ENCODE data around the gene SCAF4. TPM values are rescaled to one million over a fixed set of nuclear protein-coding genes. Genes with fewer than 3 reads are reported as not detected.

Gene SCAF4
- total RNA-seq, 1 donor from 2014 or later = 32.7 TPM

- no peak for TF ChIP-seq CTCF (IDR thresholded peaks at IDR 0.05)
- peak overlapping the region; percentile 1 for H3K4me3 ChIP-seq
- no peaks in the 10 kb centered on the region for H3K36me3 ChIP-seq
- no peak for DNase-seq
- ATAC-seq = no peak
- intact Hi-C loops (cut with DNase I) = no loop called here
- no peak overlapping the region for H3K27ac ChIP-seq
- H3K4me1 ChIP-seq = peaks cover 40% of the 10 kb centered on the region
- no peaks in the 10 kb centered on the region for H3K27me3 ChIP-seq
- no peaks in the 10 kb centered on the region for H3K9me3 ChIP-seq
These were observed 3.0 kb downstream of the SCAF4 start for GRCh38 chr21:31728952-31729351.

- intact Hi-C loops (cut with DNase I) = no loop called here
- ATAC-seq (no peak), DNase-seq (no peak)
- no peaks in the 10 kb centered on the region for H3K9me3 ChIP-seq
- peaks cover 33% of the 10 kb centered on the region for H3K4me1 ChIP-seq
- H3K4me3 ChIP-seq = no peak overlapping the region
- no peak overlapping the region for H3K27ac ChIP-seq
- H3K36me3 ChIP-seq = no peaks in the 10 kb centered on the region
- H3K27me3 ChIP-seq = no peaks in the 10 kb centered on the region
- no peak for TF ChIP-seq CTCF (IDR thresholded peaks at IDR 0.05)
These were observed 3.7 kb downstream of the SCAF4 start for GRCh38 chr21:31728191-31728590.

- Histone ChIP-seq H3K4me1 (peaks cover 27% of the 10 kb centered on the region), H3K27ac (no peak overlapping the region), H3K9me3 (no peaks in the 10 kb centered on the region), H3K36me3 (no peaks in the 10 kb centered on the region), H3K4me3 (no peak overlapping the region), H3K27me3 (no peaks in the 10 kb centered on the region)
- ATAC-seq = no peak
- intact Hi-C loops (cut with DNase I) = no loop called here
- no peak for TF ChIP-seq CTCF (IDR thresholded peaks at IDR 0.05)
- DNase-seq = no peak
These were observed 4.7 kb downstream of the SCAF4 start for GRCh38 chr21:31727181-31727580.

- H3K9me3 ChIP-seq = no peaks in the 10 kb centered on the region
- H3K36me3 ChIP-seq = no peaks in the 10 kb centered on the region
- no peak for DNase-seq
- peaks cover 27% of the 10 kb centered on the region for H3K4me1 ChIP-seq
- intact Hi-C loops (cut with DNase I) = no loop called here
- no peak for ATAC-seq
- no peak overlapping the region for H3K4me3 ChIP-seq
- no peaks in the 10 kb centered on the region for H3K27me3 ChIP-seq
- no peak for TF ChIP-seq CTCF (IDR thresholded peaks at IDR 0.05)
- no peak overlapping the region for H3K27ac ChIP-seq
These were observed 5.5 kb downstream of the SCAF4 start for GRCh38 chr21:31726407-31726806.

- no peak overlapping the region for H3K27ac ChIP-seq
- no peaks in the 10 kb centered on the region for H3K27me3 ChIP-seq
- H3K4me3 ChIP-seq = no peak overlapping the region
- H3K4me1 ChIP-seq = peaks cover 23% of the 10 kb centered on the region
- intact Hi-C loops (cut with DNase I) = no loop called here
- no peak for TF ChIP-seq CTCF (IDR thresholded peaks at IDR 0.05)
- no peaks in the 10 kb centered on the region for H3K36me3 ChIP-seq
- ATAC-seq = no peak
- H3K9me3 ChIP-seq = no peaks in the 10 kb centered on the region
- no peak for DNase-seq
These were observed 6.6 kb downstream of the SCAF4 start for GRCh38 chr21:31725202-31725839.

GRCh38 chr21:31724552-31724951, 7.4 kb downstream of the SCAF4 start:
- H3K4me1 ChIP-seq = peaks cover 15% of the 10 kb centered on the region

More at GRCh38 chr21:31724552-31724951, 7.4 kb downstream of the SCAF4 start:
- Histone ChIP-seq H3K4me3 (no peak overlapping the region), H3K27ac (no peak overlapping the region), H3K9me3 (no peaks in the 10 kb centered on the region), H3K36me3 (no peaks in the 10 kb centered on the region), H3K27me3 (no peaks in the 10 kb centered on the region)
- TF ChIP-seq CTCF (IDR thresholded peaks at IDR 0.05) = no peak
- intact Hi-C loops (cut with DNase I) = no loop called here
- DNase-seq (no peak), ATAC-seq (no peak)

Data from upper lobe of right lung (tissue), 1 donor.